ENCODE results near the gene GREB1L. TPM values are rescaled to one million over a fixed set of nuclear protein-coding genes. Genes with fewer than 3 reads are reported as not detected.
"Not testable (repeated sequence)": the region's sequence is repeated elsewhere in the genome, so short reads cannot be mapped to it uniquely, and the experiment has no call there.

Gene GREB1L
- total RNA-seq, 1 experiment from 2014 or later, result 0.26 TPM

GRCh38 chr18:21277578-21277977 lies 35.5 kb downstream of the GREB1L start:
- CTCF ChIA-PET, result no interaction called here
- no peak for TF ChIP-seq RELA (CRISPR knock-in tag; IDR thresholded peaks at IDR 0.05; ENCODE audit: borderline replicate concordance)
- no peak for TF ChIP-seq ATF3 (CRISPR knock-in tag; conservative IDR thresholded peaks at IDR 0.05)
- no peak for TF ChIP-seq E2F5 (CRISPR knock-in tag; IDR thresholded peaks at IDR 0.05)
- no peak for TF ChIP-seq NFYB (CRISPR knock-in tag; conservative IDR thresholded peaks at IDR 0.05; ENCODE audit: low read depth)
- no peak for TF ChIP-seq KAT7 (CRISPR knock-in tag; IDR thresholded peaks at IDR 0.05; ENCODE audit: borderline replicate concordance)
- no peak for TF ChIP-seq E2F1 (CRISPR knock-in tag; IDR thresholded peaks at IDR 0.05)
- TF ChIP-seq ESRRA (CRISPR knock-in tag; IDR thresholded peaks at IDR 0.05; ENCODE audit: borderline replicate concordance), result no peak
- TF ChIP-seq NFATC4 (CRISPR knock-in tag; IDR thresholded peaks at IDR 0.05), result no peak
- no peak for TF ChIP-seq AR (CRISPR knock-in tag; IDR thresholded peaks at IDR 0.05)
- TF ChIP-seq FOXK1 (CRISPR knock-in tag; IDR thresholded peaks at IDR 0.05), result no peak
- TF ChIP-seq ZNF532 (CRISPR knock-in tag; IDR thresholded peaks at IDR 0.05; ENCODE audit: borderline replicate concordance), result no peak
- no peak for TF ChIP-seq MXD4 (CRISPR knock-in tag; IDR thresholded peaks at IDR 0.05; ENCODE audit: borderline replicate concordance)
- no peak for TF ChIP-seq ZNF425 (CRISPR knock-in tag; conservative IDR thresholded peaks at IDR 0.05)
- TF ChIP-seq ATF1 (CRISPR knock-in tag; IDR thresholded peaks at IDR 0.05), result no peak
- no peak for TF ChIP-seq PRRX2 (CRISPR knock-in tag; IDR thresholded peaks at IDR 0.05)
- no peak for TF ChIP-seq USF1 (CRISPR knock-in tag; IDR thresholded peaks at IDR 0.05)
- TF ChIP-seq CDX4 (CRISPR knock-in tag; IDR thresholded peaks at IDR 0.05; ENCODE audit: borderline replicate concordance), result no peak
- TF ChIP-seq ZBTB43 (CRISPR knock-in tag; IDR thresholded peaks at IDR 0.05), result no peak
- TF ChIP-seq ZMAT4 (CRISPR knock-in tag; IDR thresholded peaks at IDR 0.05), result no peak
- no peak for DNase-seq (ENCODE audit: low spot score)
- Mint-ChIP-seq H3K9me3 (peaks cover 12% of the 10 kb centered on the region), H3K4me1 (no peaks in the 10 kb centered on the region), H3K27ac (no peak overlapping the region), H3K36me3 (no peaks in the 10 kb centered on the region), H3K4me3 (no peak overlapping the region), H3K27me3 (ENCODE audit: low read depth) (no peaks in the 10 kb centered on the region; the same call in 1 of the 2 replicates)
- POLR2A ChIA-PET, result no interaction called here
- ATAC-seq, result no peak

GRCh38 chr18:21278218-21278617 lies 36.2 kb downstream of the GREB1L start:
- H3K4me3 Mint-ChIP-seq; H3K27me3 Mint-ChIP-seq (ENCODE audit: low read depth); DNase-seq (ENCODE audit: low spot score); H3K27ac Mint-ChIP-seq; H3K36me3 Mint-ChIP-seq; POLR2A ChIA-PET; ATAC-seq; CTCF ChIA-PET; H3K4me1 Mint-ChIP-seq: not testable (repeated sequence)
- H3K9me3 Mint-ChIP-seq, result peaks cover 12% of the 10 kb centered on the region

All from WTC11 (cell line).